Astrocyte (in vitro differentiated cells and primary cell): Measurements from ENCODE around the gene YPEL5.

Source experiments
- EZH2 ChIP-seq: IDR thresholded peaks from 2 replicates; pipeline ENCODE4 v1.6.1; 2012; ENCODE audit warnings: mild to moderate bottlenecking, low read length, inconsistent platforms; ENCODE audit not compliant: insufficient read depth
- TF ChIP-seq, protein P1 (sequence below): IDR thresholded peaks from 2 replicates; pipeline ENCODE4 v1.5.1; 2011; ENCODE audit warnings: low read depth, mild to moderate bottlenecking, inconsistent platforms, low read length, moderate library complexity; ENCODE audit not compliant: insufficient read depth

DNA sequence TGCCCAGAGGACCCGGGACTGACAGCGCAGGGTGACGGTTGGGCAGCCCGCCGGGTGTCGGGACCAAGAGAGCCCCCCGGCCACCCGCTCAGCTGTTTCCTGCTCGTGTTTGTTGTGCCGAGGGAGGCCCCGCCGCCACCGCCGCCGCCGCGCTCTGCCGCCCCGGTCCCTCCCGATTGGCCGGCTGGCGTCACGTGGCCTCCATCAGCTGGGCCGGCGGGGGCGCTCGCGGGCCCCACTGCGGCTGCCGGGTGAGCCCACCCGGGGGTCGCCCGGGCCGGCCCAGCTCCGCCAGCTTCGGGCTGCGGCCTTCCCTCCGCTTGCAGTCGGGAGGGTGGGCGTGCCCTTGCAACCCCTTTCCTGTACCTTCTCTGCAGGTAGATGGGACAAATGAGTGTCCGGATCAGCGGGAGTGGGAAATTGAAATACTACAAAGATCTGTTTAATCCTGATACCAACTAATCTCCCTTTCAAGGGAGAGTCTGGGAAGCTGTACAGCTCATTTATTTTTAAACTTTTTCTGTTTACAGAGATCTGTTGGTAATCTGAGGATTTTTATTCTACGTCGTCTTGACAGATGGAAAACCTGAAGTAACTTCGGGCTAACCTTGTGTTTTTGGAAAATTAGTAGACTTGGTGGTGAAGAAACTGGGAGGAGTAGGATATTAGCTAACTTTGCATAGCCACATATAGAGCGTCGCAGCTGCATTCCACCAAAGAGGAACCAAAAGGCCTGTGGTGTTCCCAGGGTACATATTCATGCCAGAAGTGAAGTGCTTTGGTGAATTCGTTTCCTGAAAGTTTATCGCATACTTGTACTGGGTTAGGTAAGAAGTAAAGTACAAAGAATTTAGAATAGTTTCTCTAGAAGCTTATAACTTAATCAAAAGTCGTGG, 1.2 kb downstream of the YPEL5 start:
- TF ChIP-seq, protein P1, sequence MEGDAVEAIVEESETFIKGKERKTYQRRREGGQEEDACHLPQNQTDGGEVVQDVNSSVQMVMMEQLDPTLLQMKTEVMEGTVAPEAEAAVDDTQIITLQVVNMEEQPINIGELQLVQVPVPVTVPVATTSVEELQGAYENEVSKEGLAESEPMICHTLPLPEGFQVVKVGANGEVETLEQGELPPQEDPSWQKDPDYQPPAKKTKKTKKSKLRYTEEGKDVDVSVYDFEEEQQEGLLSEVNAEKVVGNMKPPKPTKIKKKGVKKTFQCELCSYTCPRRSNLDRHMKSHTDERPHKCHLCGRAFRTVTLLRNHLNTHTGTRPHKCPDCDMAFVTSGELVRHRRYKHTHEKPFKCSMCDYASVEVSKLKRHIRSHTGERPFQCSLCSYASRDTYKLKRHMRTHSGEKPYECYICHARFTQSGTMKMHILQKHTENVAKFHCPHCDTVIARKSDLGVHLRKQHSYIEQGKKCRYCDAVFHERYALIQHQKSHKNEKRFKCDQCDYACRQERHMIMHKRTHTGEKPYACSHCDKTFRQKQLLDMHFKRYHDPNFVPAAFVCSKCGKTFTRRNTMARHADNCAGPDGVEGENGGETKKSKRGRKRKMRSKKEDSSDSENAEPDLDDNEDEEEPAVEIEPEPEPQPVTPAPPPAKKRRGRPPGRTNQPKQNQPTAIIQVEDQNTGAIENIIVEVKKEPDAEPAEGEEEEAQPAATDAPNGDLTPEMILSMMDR, result peak; percentile 15
- no peak for TF ChIP-seq EZH2
